Neutrophil (primary cell): ENCODE data around the gene WAS.
A peak's percentile ranks its signal among the peaks of the same experiment; 100 is the strongest.
"Not testable (repeated sequence)": the region's sequence is repeated elsewhere in the genome, so short reads cannot be mapped to it uniquely, and the experiment has no call there.

ENCODE experiments used
- H3K27ac ChIP-seq: fragments of 200-600 bp; sonication (generic); 2 replicates; pipeline ENCODE4 v1.5.1; 2016; ENCODE audit warnings: mild to moderate bottlenecking, moderate library complexity
- H3K27me3 ChIP-seq: fragments of 200-600 bp; sonication (generic); 2 replicates; pipeline ENCODE4 v1.6.0; 2016; ENCODE audit warnings: mild to moderate bottlenecking
- H3K36me3 ChIP-seq: fragments of 200-600 bp; sonication (generic); 2 replicates; pipeline ENCODE4 v1.5.1; 2017
- H3K4me1 ChIP-seq, 2 experiments: fragments of 200-600 bp in 1 of 2; sonication (generic) in 1 of 2; 1 replicate in 1 of 2; 2 replicates in 1 of 2; pipeline versions ENCODE4 v1.5.1 to v1.6.1; 2013 to 2016; ENCODE audit warnings: low read depth in 1 of 2, low read length in 1 of 2, mild to moderate bottlenecking in 1 of 2, moderate library complexity in 1 of 2; ENCODE audit not compliant: control insufficient read depth in 1 of 2, insufficient read depth in 1 of 2
- H3K4me3 ChIP-seq, 2 experiments: fragments of 200-600 bp in 1 of 2; sonication (generic) in 1 of 2; 1 replicate in 1 of 2; 2 replicates in 1 of 2; pipeline ENCODE4 v1.5.1; 2013 to 2016; ENCODE audit warnings: low read depth in 1 of 2, low read length in 1 of 2, mild to moderate bottlenecking in 1 of 2, moderate library complexity in 1 of 2
- H3K9me3 ChIP-seq: fragments of 200-600 bp; sonication (generic); 2 replicates; pipeline ENCODE4 v1.5.1; 2016
- TF ChIP-seq, protein P1 (sequence below): fragments of 200-600 bp; sonication (generic); IDR thresholded peaks from 2 replicates; pipeline ENCODE4 v1.5.1; 2016; ENCODE audit warnings: antibody characterized with exemption

WAS gene

GRCh38 chrX:48649102-48649501, 34.5 kb upstream of the WAS start:
- Histone ChIP-seq H3K27me3 (no peaks in the 10 kb centered on the region), H3K4me1 (no peaks in the 10 kb centered on the region), H3K36me3 (no peaks in the 10 kb centered on the region), H3K9me3 (no peaks in the 10 kb centered on the region), H3K27ac (no peak overlapping the region), H3K4me3 (no peak overlapping the region)
- TF ChIP-seq, protein P1, sequence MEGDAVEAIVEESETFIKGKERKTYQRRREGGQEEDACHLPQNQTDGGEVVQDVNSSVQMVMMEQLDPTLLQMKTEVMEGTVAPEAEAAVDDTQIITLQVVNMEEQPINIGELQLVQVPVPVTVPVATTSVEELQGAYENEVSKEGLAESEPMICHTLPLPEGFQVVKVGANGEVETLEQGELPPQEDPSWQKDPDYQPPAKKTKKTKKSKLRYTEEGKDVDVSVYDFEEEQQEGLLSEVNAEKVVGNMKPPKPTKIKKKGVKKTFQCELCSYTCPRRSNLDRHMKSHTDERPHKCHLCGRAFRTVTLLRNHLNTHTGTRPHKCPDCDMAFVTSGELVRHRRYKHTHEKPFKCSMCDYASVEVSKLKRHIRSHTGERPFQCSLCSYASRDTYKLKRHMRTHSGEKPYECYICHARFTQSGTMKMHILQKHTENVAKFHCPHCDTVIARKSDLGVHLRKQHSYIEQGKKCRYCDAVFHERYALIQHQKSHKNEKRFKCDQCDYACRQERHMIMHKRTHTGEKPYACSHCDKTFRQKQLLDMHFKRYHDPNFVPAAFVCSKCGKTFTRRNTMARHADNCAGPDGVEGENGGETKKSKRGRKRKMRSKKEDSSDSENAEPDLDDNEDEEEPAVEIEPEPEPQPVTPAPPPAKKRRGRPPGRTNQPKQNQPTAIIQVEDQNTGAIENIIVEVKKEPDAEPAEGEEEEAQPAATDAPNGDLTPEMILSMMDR, result no peak

DNA sequence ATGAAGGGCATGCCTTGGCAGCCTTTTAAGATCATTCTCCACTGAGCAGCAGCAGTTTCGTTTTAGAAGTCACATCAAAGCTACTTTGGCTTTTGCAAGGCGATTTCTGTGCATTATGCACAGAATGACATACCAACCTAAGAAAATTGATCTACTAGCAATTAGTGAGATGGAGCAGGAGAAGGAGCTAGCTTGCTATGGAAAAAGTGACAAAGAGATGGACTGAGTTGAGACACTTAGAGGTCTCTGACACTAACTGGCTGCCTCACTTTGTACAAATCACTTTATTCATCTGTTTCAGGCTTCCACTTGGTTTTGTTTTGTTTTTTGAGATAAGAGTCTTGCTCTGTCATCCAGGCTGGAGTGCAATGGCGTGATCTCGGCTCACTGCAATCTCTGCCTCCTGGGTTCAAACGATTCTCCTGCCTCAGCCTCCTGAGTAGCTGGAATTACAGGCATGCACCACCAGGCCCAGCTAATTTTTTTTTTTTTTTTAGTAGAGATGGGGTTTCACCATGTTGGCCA, 31.5 kb upstream of the WAS start:
- H3K27me3 ChIP-seq, H3K4me1 ChIP-seq, H3K9me3 ChIP-seq, H3K4me3 ChIP-seq, H3K27ac ChIP-seq, H3K36me3 ChIP-seq: not testable (repeated sequence)

GRCh38 chrX:48654746-48655145, 28.9 kb upstream of the WAS start:
- H3K4me1 ChIP-seq, H3K4me3 ChIP-seq, H3K36me3 ChIP-seq, H3K9me3 ChIP-seq, H3K27ac ChIP-seq, H3K27me3 ChIP-seq: not testable (repeated sequence)

DNA sequence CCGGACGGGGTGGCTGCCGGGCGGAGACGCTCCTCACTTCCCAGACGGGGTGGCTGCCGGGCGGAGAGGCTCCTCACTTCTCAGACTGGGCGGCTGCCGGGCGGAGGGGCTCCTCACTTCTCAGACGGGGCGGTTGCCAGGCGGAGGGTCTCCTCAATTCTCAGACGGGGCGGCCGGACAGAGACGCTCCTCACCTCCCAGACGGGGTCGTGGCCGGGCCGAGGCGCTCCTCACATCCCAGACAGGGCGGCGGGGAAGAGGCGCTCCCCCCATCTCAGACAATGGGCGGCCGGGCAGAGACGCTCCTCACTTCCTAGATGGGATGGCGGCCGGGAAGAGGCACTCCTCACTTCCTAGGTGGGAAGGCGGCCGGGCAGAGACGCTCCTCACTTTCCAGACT, 23.9 kb upstream of the WAS start:
- not testable (repeated sequence) for H3K27me3 ChIP-seq, H3K9me3 ChIP-seq, H3K36me3 ChIP-seq, H3K27ac ChIP-seq, H3K4me3 ChIP-seq, H3K4me1 ChIP-seq

DNA sequence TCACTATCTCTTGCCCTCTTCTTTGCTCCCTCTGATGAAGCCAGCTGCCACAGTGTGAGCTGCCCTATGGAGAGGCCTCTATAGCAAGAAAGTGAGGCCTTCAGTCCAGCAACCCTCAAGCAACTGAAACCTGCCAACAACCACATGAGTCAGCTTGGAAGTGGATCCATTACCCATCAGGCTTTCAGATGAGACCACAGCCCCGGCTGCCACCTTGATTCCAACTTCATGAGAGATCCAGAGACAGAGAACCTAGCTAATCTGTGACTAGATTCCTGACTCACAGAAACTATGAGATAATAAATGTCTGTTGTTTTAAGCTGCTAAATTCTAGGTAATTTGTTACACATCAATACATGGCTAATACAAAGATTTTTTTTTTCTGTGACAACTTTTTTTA, 20.4 kb upstream of the WAS start:
- Histone ChIP-seq H3K4me3 (no peak overlapping the region), H3K9me3 (no peaks in the 10 kb centered on the region), H3K4me1 (peaks cover 11 to 17% of the 10 kb centered on the region in 2 experiments), H3K27ac (peak overlapping the region; percentile 25), H3K27me3 (no peaks in the 10 kb centered on the region), H3K36me3 (no peaks in the 10 kb centered on the region)
- TF ChIP-seq, protein P1, result no peak

DNA sequence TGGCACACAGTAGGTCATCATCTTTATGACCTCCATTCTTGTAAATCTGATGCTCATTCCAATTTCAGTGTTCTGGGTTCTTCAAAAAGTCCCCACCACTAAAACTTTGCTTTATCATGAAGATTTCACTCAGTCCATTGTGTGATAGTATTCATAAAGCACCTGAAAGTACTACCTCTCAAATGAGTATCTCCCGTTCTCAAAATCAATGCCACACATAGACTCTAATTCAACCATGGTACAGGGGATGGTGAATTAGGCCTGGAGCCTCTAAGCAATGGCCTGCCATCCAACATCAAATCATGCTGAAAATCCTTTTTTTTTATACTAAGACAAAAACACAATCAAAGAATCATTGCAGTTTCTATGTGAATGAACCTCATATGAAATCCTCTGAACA, 19.4 kb upstream of the WAS start:
- Histone ChIP-seq H3K27me3 (no peaks in the 10 kb centered on the region), H3K27ac (no peak overlapping the region), H3K36me3 (no peaks in the 10 kb centered on the region), H3K4me3 (no peak overlapping the region), H3K9me3 (no peaks in the 10 kb centered on the region), H3K4me1 (peaks cover 11 to 17% of the 10 kb centered on the region in 2 experiments)
- TF ChIP-seq, protein P1, result no peak

- Histone ChIP-seq H3K27ac (no peak overlapping the region), H3K9me3 (no peaks in the 10 kb centered on the region), H3K36me3 (no peaks in the 10 kb centered on the region), H3K4me1 (peaks cover 11 to 17% of the 10 kb centered on the region in 2 experiments), H3K4me3 (no peak overlapping the region), H3K27me3 (no peaks in the 10 kb centered on the region)
- TF ChIP-seq, protein P1, result no peak
Measured at GRCh38 chrX:48665991-48666390, 17.6 kb upstream of the WAS start.
